ENCODE measurements around the gene ZNF678.

ZNF678 gene

DNA sequence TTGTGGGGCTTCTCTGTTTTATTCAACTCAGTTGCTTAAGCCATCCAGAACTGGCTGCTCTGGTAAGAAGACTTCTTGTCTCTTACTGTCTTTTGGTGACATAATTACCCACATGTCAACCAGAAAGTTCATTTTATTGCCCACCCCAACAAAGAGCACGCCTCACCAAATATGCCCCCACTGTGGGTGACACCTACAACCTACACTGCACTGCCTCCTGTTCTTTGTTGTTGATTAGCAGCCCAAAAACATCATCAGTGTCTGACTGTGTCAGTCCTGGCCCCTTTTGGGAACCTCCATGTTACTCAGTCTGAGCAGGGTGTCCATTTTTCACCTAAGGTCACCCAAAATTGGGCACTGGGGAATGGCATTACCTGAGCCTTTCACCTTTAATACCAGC, 49.3 kb downstream of the ZNF678 start:
- Histone ChIP-seq H3K4ac (ENCODE audit: low read depth, low read length) (no peak overlapping the region), H4K8ac (ENCODE audit: low read depth, low read length) (no peak overlapping the region), H2BK5ac (ENCODE audit: low read length) (no peak overlapping the region), H2BK120ac (ENCODE audit: low read depth, low read length) (no peak overlapping the region), H4K5ac (ENCODE audit: low read length) (no peak overlapping the region), H3K18ac (ENCODE audit: low read length) (no peak overlapping the region), H2AK5ac (ENCODE audit: low read length) (no peak overlapping the region), H3K23ac (ENCODE audit: low read length) (no peak overlapping the region), H3K27ac (ENCODE audit: low read depth, low read length) (no peak overlapping the region), H3K27me3 (ENCODE audit: insufficient read depth, low read length, poor library complexity) (no peaks in the 10 kb centered on the region), H3K4me1 (ENCODE audit: control insufficient read depth, low read depth, low read length) (no peaks in the 10 kb centered on the region), H3K9ac (ENCODE audit: low read length) (no peak overlapping the region), H3K36me3 (ENCODE audit: control insufficient read depth, insufficient read depth, low read length) (no peaks in the 10 kb centered on the region), H3K4me2 (ENCODE audit: low read length) (no peak overlapping the region), H2BK15ac (replicated peaks; ENCODE audit: low read depth) (no peak overlapping the region), H3K4me3 (ENCODE audit: low read length) (no peak overlapping the region), H3K56ac (ENCODE audit: low read length) (no peak overlapping the region), H3K79me1 (ENCODE audit: low read length) (peaks cover 9% of the 10 kb centered on the region), H3K79me2 (ENCODE audit: control insufficient read depth, insufficient read depth, low read length) (no peaks in the 10 kb centered on the region)
- DNase-seq: no peak
- WGBS (ENCODE audit: extremely low coverage, insufficient coverage, low lambda C conversion rate): no CpG with 5 or more reads among the region's 1 CpG

GRCh38 chr1:227613526-227613925, 50.2 kb downstream of the ZNF678 start:
- Histone ChIP-seq H4K8ac (ENCODE audit: low read depth, low read length) (no peak overlapping the region), H4K5ac (ENCODE audit: low read length) (no peak overlapping the region), H3K4me1 (ENCODE audit: control insufficient read depth, low read depth, low read length) (no peaks in the 10 kb centered on the region), H3K23ac (ENCODE audit: low read length) (no peak overlapping the region), H3K4me2 (ENCODE audit: low read length) (no peak overlapping the region), H3K4me3 (ENCODE audit: low read length) (no peak overlapping the region), H2AK5ac (ENCODE audit: low read length) (no peak overlapping the region), H2BK120ac (ENCODE audit: low read depth, low read length) (no peak overlapping the region), H3K79me2 (ENCODE audit: control insufficient read depth, insufficient read depth, low read length) (no peaks in the 10 kb centered on the region), H2BK15ac (replicated peaks; ENCODE audit: low read depth) (no peak overlapping the region), H3K79me1 (ENCODE audit: low read length) (peaks cover 11% of the 10 kb centered on the region), H3K36me3 (ENCODE audit: control insufficient read depth, insufficient read depth, low read length) (no peaks in the 10 kb centered on the region), H3K4ac (ENCODE audit: low read depth, low read length) (no peak overlapping the region), H3K18ac (ENCODE audit: low read length) (no peak overlapping the region), H2BK5ac (ENCODE audit: low read length) (no peak overlapping the region), H3K9ac (ENCODE audit: low read length) (no peak overlapping the region), H3K56ac (ENCODE audit: low read length) (no peak overlapping the region), H3K27ac (ENCODE audit: low read depth, low read length) (no peak overlapping the region), H3K27me3 (ENCODE audit: insufficient read depth, low read length, poor library complexity) (no peaks in the 10 kb centered on the region)
- DNase-seq: no peak
- no CpG with 5 or more reads among the region's 1 CpG for WGBS (ENCODE audit: extremely low coverage, insufficient coverage, low lambda C conversion rate)

DNA sequence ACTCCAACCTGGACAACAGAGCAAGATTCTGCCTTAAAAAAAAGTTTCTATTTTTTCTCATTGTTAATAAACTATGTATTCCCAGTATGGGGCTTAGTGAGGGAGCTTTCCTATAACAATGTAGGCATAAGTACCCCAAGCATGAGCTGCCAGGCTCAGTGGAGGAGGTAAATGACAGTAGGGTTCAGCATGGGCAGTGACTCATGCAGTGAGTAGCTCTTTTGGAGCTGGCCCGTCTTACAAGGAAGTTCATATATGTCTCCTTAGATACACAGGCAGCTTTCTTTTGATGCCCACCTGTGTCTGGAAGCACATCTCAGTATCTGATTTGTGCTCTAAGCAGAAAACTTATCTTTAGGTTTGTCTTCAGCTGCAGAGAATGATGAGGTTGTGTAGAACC, 57.9 kb downstream of the ZNF678 start:
- Histone ChIP-seq H3K4ac (ENCODE audit: low read depth, low read length) (no peak overlapping the region), H2AK5ac (ENCODE audit: low read length) (no peak overlapping the region), H3K56ac (ENCODE audit: low read length) (no peak overlapping the region), H3K36me3 (ENCODE audit: control insufficient read depth, insufficient read depth, low read length) (no peaks in the 10 kb centered on the region), H4K8ac (ENCODE audit: low read depth, low read length) (no peak overlapping the region), H3K27ac (ENCODE audit: low read depth, low read length) (no peak overlapping the region), H3K23ac (ENCODE audit: low read length) (no peak overlapping the region), H4K5ac (ENCODE audit: low read length) (no peak overlapping the region), H3K79me1 (ENCODE audit: low read length) (peaks cover 11% of the 10 kb centered on the region), H3K79me2 (ENCODE audit: control insufficient read depth, insufficient read depth, low read length) (no peaks in the 10 kb centered on the region), H3K4me1 (ENCODE audit: control insufficient read depth, low read depth, low read length) (no peaks in the 10 kb centered on the region), H2BK15ac (replicated peaks; ENCODE audit: low read depth) (no peak overlapping the region), H3K9ac (ENCODE audit: low read length) (no peak overlapping the region), H2BK5ac (ENCODE audit: low read length) (no peak overlapping the region), H3K18ac (ENCODE audit: low read length) (no peak overlapping the region), H3K4me3 (ENCODE audit: low read length) (no peak overlapping the region), H3K4me2 (ENCODE audit: low read length) (no peak overlapping the region), H3K27me3 (ENCODE audit: insufficient read depth, low read length, poor library complexity) (no peaks in the 10 kb centered on the region), H2BK120ac (ENCODE audit: low read depth, low read length) (no peak overlapping the region)
- no peak for DNase-seq
- no CpG with 5 or more reads among the region's 1 CpG for WGBS (ENCODE audit: extremely low coverage, insufficient coverage, low lambda C conversion rate)

GRCh38 chr1:227622739-227623475, 59.6 kb downstream of the ZNF678 start:
- no peaks in the 10 kb centered on the region for H3K79me2 ChIP-seq (ENCODE audit: control insufficient read depth, insufficient read depth, low read length)
- no peak overlapping the region for H3K4ac ChIP-seq (ENCODE audit: low read depth, low read length)
- no peaks in the 10 kb centered on the region for H3K4me1 ChIP-seq (ENCODE audit: control insufficient read depth, low read depth, low read length)
- no CpG with 5 or more reads among the region's 1 CpG for WGBS (ENCODE audit: extremely low coverage, insufficient coverage, low lambda C conversion rate)
- H3K23ac ChIP-seq (ENCODE audit: low read length): no peak overlapping the region
- no peaks in the 10 kb centered on the region for H3K27me3 ChIP-seq (ENCODE audit: insufficient read depth, low read length, poor library complexity)
- no peak overlapping the region for H4K5ac ChIP-seq (ENCODE audit: low read length)
- H2BK120ac ChIP-seq (ENCODE audit: low read depth, low read length): no peak overlapping the region
- H3K36me3 ChIP-seq (ENCODE audit: control insufficient read depth, insufficient read depth, low read length): no peaks in the 10 kb centered on the region
- H2BK15ac ChIP-seq (replicated peaks; ENCODE audit: low read depth): no peak overlapping the region
- peaks cover 6% of the 10 kb centered on the region for H3K79me1 ChIP-seq (ENCODE audit: low read length)
- no peak overlapping the region for H2AK5ac ChIP-seq (ENCODE audit: low read length)
- H2BK5ac ChIP-seq (ENCODE audit: low read length): no peak overlapping the region
- DNase-seq: peak; percentile 53
- H3K18ac ChIP-seq (ENCODE audit: low read length): no peak overlapping the region
- no peak overlapping the region for H3K27ac ChIP-seq (ENCODE audit: low read depth, low read length)
- no peak overlapping the region for H3K4me2 ChIP-seq (ENCODE audit: low read length)
- no peak overlapping the region for H4K8ac ChIP-seq (ENCODE audit: low read depth, low read length)
- no peak overlapping the region for H3K4me3 ChIP-seq (ENCODE audit: low read length)
- no peak overlapping the region for H3K9ac ChIP-seq (ENCODE audit: low read length)
- no peak overlapping the region for H3K56ac ChIP-seq (ENCODE audit: low read length)

- no peak overlapping the region for H2BK15ac ChIP-seq (replicated peaks; ENCODE audit: low read depth)
- no peak overlapping the region for H3K9ac ChIP-seq (ENCODE audit: low read length)
- H2BK120ac ChIP-seq (ENCODE audit: low read depth, low read length): no peak overlapping the region
- peaks cover 4% of the 10 kb centered on the region for H3K79me1 ChIP-seq (ENCODE audit: low read length)
- H2AK5ac ChIP-seq (ENCODE audit: low read length): no peak overlapping the region
- no peak overlapping the region for H3K4me3 ChIP-seq (ENCODE audit: low read length)
- H3K27ac ChIP-seq (ENCODE audit: low read depth, low read length): no peak overlapping the region
- H3K36me3 ChIP-seq (ENCODE audit: control insufficient read depth, insufficient read depth, low read length): no peaks in the 10 kb centered on the region
- no peaks in the 10 kb centered on the region for H3K27me3 ChIP-seq (ENCODE audit: insufficient read depth, low read length, poor library complexity)
- no peak for DNase-seq
- no peak overlapping the region for H3K4me2 ChIP-seq (ENCODE audit: low read length)
- no peak overlapping the region for H3K4ac ChIP-seq (ENCODE audit: low read depth, low read length)
- H4K5ac ChIP-seq (ENCODE audit: low read length): no peak overlapping the region
- H3K79me2 ChIP-seq (ENCODE audit: control insufficient read depth, insufficient read depth, low read length): peaks cover 3% of the 10 kb centered on the region
- H2BK5ac ChIP-seq (ENCODE audit: low read length): no peak overlapping the region
- H4K8ac ChIP-seq (ENCODE audit: low read depth, low read length): no peak overlapping the region
- H3K56ac ChIP-seq (ENCODE audit: low read length): no peak overlapping the region
- no peak overlapping the region for H3K18ac ChIP-seq (ENCODE audit: low read length)
- H3K4me1 ChIP-seq (ENCODE audit: control insufficient read depth, low read depth, low read length): no peaks in the 10 kb centered on the region
- no CpG with 5 or more reads among the region's 13 CpGs for WGBS (ENCODE audit: extremely low coverage, insufficient coverage, low lambda C conversion rate)
- H3K23ac ChIP-seq (ENCODE audit: low read length): no peak overlapping the region
These were observed 69.0 kb downstream of the ZNF678 start for GRCh38 chr1:227632325-227632724.

DNA sequence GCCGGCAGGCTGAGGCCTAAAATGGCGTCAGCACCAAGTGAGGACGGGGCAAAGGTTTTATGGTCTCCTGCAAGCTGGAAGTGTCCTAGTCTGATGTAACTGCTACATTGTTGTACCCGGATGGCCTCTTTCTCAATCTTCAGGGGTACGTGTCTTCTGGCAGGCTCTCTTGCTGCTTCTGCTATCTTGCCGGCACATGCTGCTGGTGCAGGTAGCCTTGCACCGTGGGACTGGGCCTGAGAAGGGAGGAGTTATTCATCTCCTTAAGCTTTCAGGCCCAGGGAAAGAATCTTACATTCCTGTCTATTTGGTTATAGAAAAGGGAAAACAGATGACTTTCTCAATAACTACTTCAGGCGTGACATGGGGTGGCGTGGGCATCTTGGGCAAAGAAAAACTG, 72.2 kb downstream of the ZNF678 start:
- H3K27me3 ChIP-seq (ENCODE audit: insufficient read depth, low read length, poor library complexity): no peaks in the 10 kb centered on the region
- no peak for DNase-seq

More for the DNA sequence above, 72.2 kb downstream of the ZNF678 start:
- no peak overlapping the region for H3K4ac ChIP-seq (ENCODE audit: low read depth, low read length)
- no peak overlapping the region for H3K9ac ChIP-seq (ENCODE audit: low read length)
- no peaks in the 10 kb centered on the region for H3K36me3 ChIP-seq (ENCODE audit: control insufficient read depth, insufficient read depth, low read length)
- H3K79me1 ChIP-seq (ENCODE audit: low read length): peaks cover 8% of the 10 kb centered on the region
- no peaks in the 10 kb centered on the region for H3K4me1 ChIP-seq (ENCODE audit: control insufficient read depth, low read depth, low read length)
- peaks cover 3% of the 10 kb centered on the region for H3K79me2 ChIP-seq (ENCODE audit: control insufficient read depth, insufficient read depth, low read length)
- WGBS (ENCODE audit: extremely low coverage, insufficient coverage, low lambda C conversion rate): no CpG with 5 or more reads among the region's 9 CpGs
- H3K4me2 ChIP-seq (ENCODE audit: low read length): no peak overlapping the region
- no peak overlapping the region for H3K4me3 ChIP-seq (ENCODE audit: low read length)
- H4K8ac ChIP-seq (ENCODE audit: low read depth, low read length): no peak overlapping the region
- H2BK5ac ChIP-seq (ENCODE audit: low read length): no peak overlapping the region
- no peak overlapping the region for H2BK15ac ChIP-seq (replicated peaks; ENCODE audit: low read depth)
- H4K5ac ChIP-seq (ENCODE audit: low read length): no peak overlapping the region
- H3K27ac ChIP-seq (ENCODE audit: low read depth, low read length): no peak overlapping the region
- H3K18ac ChIP-seq (ENCODE audit: low read length): no peak overlapping the region
- no peak overlapping the region for H2BK120ac ChIP-seq (ENCODE audit: low read depth, low read length)
- no peak overlapping the region for H3K56ac ChIP-seq (ENCODE audit: low read length)
- no peak overlapping the region for H2AK5ac ChIP-seq (ENCODE audit: low read length)
- no peak overlapping the region for H3K23ac ChIP-seq (ENCODE audit: low read length)
